Measurements from ENCODE around the gene BSN.
"Not testable (repeated sequence)": the region's sequence is repeated elsewhere in the genome, so short reads cannot be mapped to it uniquely, and the experiment has no call there.

BSN gene

GRCh38 chr3:49688338-49689045 is 134.2 kb downstream of the BSN start:
- not testable (repeated sequence) for H3K36me3 ChIP-seq; H3K9me3 ChIP-seq (ENCODE audit: severe bottlenecking); DNase-seq; H3K27me3 ChIP-seq (ENCODE audit: insufficient read depth, low read depth, severe bottlenecking)
- H3K4me3 ChIP-seq (ENCODE audit: low read depth, low read length) = peak overlapping the region; percentile 86
- H3K27ac ChIP-seq = peak overlapping the region; percentile 61

- no peaks in the 10 kb centered on the region for H3K9me3 ChIP-seq (ENCODE audit: severe bottlenecking)
- peak within 1 kb of the TSS; percentile 86 for H3K4me3 ChIP-seq (ENCODE audit: low read depth, low read length)
- H3K36me3 ChIP-seq = no peaks in the 10 kb centered on the region
- TF ChIP-seq, protein P1, sequence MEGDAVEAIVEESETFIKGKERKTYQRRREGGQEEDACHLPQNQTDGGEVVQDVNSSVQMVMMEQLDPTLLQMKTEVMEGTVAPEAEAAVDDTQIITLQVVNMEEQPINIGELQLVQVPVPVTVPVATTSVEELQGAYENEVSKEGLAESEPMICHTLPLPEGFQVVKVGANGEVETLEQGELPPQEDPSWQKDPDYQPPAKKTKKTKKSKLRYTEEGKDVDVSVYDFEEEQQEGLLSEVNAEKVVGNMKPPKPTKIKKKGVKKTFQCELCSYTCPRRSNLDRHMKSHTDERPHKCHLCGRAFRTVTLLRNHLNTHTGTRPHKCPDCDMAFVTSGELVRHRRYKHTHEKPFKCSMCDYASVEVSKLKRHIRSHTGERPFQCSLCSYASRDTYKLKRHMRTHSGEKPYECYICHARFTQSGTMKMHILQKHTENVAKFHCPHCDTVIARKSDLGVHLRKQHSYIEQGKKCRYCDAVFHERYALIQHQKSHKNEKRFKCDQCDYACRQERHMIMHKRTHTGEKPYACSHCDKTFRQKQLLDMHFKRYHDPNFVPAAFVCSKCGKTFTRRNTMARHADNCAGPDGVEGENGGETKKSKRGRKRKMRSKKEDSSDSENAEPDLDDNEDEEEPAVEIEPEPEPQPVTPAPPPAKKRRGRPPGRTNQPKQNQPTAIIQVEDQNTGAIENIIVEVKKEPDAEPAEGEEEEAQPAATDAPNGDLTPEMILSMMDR (IDR thresholded peaks at IDR 0.05; ENCODE audit: low read depth, low read length) = peak; percentile 40; the same call in 1 of the 2 replicates
- DNase-seq = peak; percentile 92
- H3K27ac ChIP-seq = peak within 1 kb of the TSS; percentile 63
- H3K27me3 ChIP-seq (ENCODE audit: insufficient read depth, low read depth, severe bottlenecking) = no peaks in the 10 kb centered on the region
These were observed 135.0 kb downstream of the BSN start, which contains the start of the genes MST1 and RNF123 for GRCh38 chr3:49689046-49689907. Gene MST1 (minus strand): TSS chr3:49689474. CDS start chr3:49688691, 783 bp downstream. Gene RNF123 (plus strand): TSS chr3:49689557. CDS start chr3:49691166, 1,609 bp downstream.

DNA sequence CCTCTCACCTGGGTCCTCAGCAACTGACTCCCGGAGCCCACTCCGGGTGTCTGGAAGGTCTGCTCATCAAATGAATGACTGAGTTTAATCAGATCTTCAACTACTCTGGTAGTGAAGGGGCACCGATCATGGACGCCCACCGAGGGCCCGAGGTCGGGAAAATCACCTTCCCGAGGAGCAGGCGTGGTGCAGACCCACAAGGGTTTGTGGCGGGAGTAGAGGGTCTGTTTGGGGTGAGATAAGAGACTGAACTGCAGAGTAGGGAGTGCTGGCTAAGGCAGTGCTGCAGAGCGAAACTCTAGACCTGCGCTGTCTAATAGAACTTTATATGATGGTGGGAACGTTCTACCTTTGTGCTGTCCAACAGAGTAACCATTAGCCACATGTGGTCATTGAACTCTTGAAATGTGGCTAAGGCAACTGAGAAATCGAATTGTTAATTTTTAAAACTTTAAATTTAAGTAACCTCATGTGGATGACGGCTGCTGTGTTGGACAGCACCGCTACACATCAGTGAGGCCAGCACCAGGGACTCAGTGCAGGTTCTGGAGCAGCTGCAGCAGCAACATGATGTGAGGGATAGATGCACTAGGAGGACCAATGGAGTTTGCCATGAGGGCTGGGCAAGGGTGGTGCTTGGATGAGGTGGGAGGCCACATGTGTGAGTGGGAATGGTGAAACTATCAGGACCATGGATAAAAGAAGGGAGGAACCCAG is 135.8 kb downstream of the BSN start:
- H3K36me3 ChIP-seq; H3K27me3 ChIP-seq (ENCODE audit: insufficient read depth, low read depth, severe bottlenecking); DNase-seq; H3K9me3 ChIP-seq (ENCODE audit: severe bottlenecking): not testable (repeated sequence)
- peak overlapping the region; percentile 86 for H3K4me3 ChIP-seq (ENCODE audit: low read depth, low read length)
- H3K27ac ChIP-seq = peak overlapping the region; percentile 63

GRCh38 chr3:49690856-49691255 is 136.6 kb downstream of the BSN start:
- not testable (repeated sequence) for H3K4me3 ChIP-seq (ENCODE audit: low read depth, low read length); H3K27me3 ChIP-seq (ENCODE audit: insufficient read depth, low read depth, severe bottlenecking); H3K27ac ChIP-seq; H3K36me3 ChIP-seq; DNase-seq; H3K9me3 ChIP-seq (ENCODE audit: severe bottlenecking)

- H3K36me3 ChIP-seq; H3K4me3 ChIP-seq (ENCODE audit: low read depth, low read length); DNase-seq; H3K27me3 ChIP-seq (ENCODE audit: insufficient read depth, low read depth, severe bottlenecking); H3K9me3 ChIP-seq (ENCODE audit: severe bottlenecking); H3K27ac ChIP-seq: not testable (repeated sequence)
These were observed 137.2 kb downstream of the BSN start for GRCh38 chr3:49691481-49691880.

- H3K4me3 ChIP-seq (ENCODE audit: low read depth, low read length); H3K27ac ChIP-seq; H3K9me3 ChIP-seq (ENCODE audit: severe bottlenecking); DNase-seq; H3K36me3 ChIP-seq; H3K27me3 ChIP-seq (ENCODE audit: insufficient read depth, low read depth, severe bottlenecking): not testable (repeated sequence)
These were observed 140.3 kb downstream of the BSN start for GRCh38 chr3:49694409-49695070.

GRCh38 chr3:49695350-49696015 is 141.2 kb downstream of the BSN start:
- H3K27me3 ChIP-seq (ENCODE audit: insufficient read depth, low read depth, severe bottlenecking); H3K4me3 ChIP-seq (ENCODE audit: low read depth, low read length); H3K36me3 ChIP-seq; H3K27ac ChIP-seq; H3K9me3 ChIP-seq (ENCODE audit: severe bottlenecking); DNase-seq: not testable (repeated sequence)

GRCh38 chr3:49699281-49699979 is 145.2 kb downstream of the BSN start:
- no peak overlapping the region for H3K4me3 ChIP-seq (ENCODE audit: low read depth, low read length)
- H3K27me3 ChIP-seq (ENCODE audit: insufficient read depth, low read depth, severe bottlenecking) = no peaks in the 10 kb centered on the region
- no peak for DNase-seq
- no peaks in the 10 kb centered on the region for H3K9me3 ChIP-seq (ENCODE audit: severe bottlenecking)
- no peak overlapping the region for H3K27ac ChIP-seq
- peaks cover 8% of the 10 kb centered on the region for H3K36me3 ChIP-seq
- TF ChIP-seq, protein P1 (IDR thresholded peaks at IDR 0.05; ENCODE audit: low read depth, low read length) = no peak
